Kidney epithelial cell (primary cell): Measurements from ENCODE around the gene UBAC1. TPM values are rescaled to one million over a fixed set of nuclear protein-coding genes. Genes with fewer than 3 reads are reported as not detected.

Source experiments
- DNase-seq: peaks from one replicate; pipeline ENCODE4 v3.0.0-alpha.2; 2010; ENCODE audit warnings: low read depth
- H3K27me3 ChIP-seq: 2 replicates; pipeline ENCODE4 v1.6.0; 2011; ENCODE audit warnings: low read length; ENCODE audit not compliant: control insufficient read depth, insufficient read depth
- H3K36me3 ChIP-seq: 2 replicates; pipeline ENCODE4 v1.5.1; 2011; ENCODE audit warnings: low read length; ENCODE audit not compliant: control insufficient read depth, insufficient read depth
- H3K4me3 ChIP-seq: 2 replicates; pipeline ENCODE4 v1.5.1; 2011; ENCODE audit warnings: low read depth, mild to moderate bottlenecking, control low read depth, low read length
- total RNA-seq: library from RNA; depleted of rRNA; stranded (reverse); fragments of >200 nt; gene quantifications from 2 replicates; pipeline ENCODE4 v1.2.3, GENCODE V29; 2015
- TF ChIP-seq, protein P1 (sequence below): IDR thresholded peaks from 2 replicates; pipeline ENCODE4 v1.5.1; 2011; ENCODE audit warnings: mild to moderate bottlenecking, moderate library complexity, low read length, control low read depth, inconsistent platforms; ENCODE audit not compliant: insufficient read depth, poor library complexity, severe bottlenecking

The UBAC1 gene
- total RNA-seq, 1 donor from 2014 or later = 42.6 TPM

DNA sequence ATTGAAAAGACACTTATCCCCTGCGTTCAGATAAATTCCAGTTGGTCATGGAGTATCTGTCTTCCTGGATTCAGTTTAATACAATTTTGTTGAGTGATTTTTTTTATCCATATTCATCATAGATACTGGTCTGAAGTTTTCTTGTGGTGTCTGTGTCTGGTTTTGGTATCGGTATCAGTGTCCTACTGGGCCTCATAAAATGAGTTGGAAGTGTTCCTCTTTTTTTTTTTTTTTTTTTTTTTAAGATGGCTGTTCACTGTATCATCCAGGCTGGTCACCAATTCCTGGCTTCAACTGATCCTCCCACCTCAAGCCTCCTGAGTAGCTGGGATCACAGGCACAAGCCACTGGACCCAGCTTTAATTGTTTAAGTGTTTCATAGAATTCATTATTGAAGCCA, 51.0 kb downstream of the UBAC1 start:
- DNase-seq = no peak
- no peaks in the 10 kb centered on the region for H3K27me3 ChIP-seq
- TF ChIP-seq, protein P1, sequence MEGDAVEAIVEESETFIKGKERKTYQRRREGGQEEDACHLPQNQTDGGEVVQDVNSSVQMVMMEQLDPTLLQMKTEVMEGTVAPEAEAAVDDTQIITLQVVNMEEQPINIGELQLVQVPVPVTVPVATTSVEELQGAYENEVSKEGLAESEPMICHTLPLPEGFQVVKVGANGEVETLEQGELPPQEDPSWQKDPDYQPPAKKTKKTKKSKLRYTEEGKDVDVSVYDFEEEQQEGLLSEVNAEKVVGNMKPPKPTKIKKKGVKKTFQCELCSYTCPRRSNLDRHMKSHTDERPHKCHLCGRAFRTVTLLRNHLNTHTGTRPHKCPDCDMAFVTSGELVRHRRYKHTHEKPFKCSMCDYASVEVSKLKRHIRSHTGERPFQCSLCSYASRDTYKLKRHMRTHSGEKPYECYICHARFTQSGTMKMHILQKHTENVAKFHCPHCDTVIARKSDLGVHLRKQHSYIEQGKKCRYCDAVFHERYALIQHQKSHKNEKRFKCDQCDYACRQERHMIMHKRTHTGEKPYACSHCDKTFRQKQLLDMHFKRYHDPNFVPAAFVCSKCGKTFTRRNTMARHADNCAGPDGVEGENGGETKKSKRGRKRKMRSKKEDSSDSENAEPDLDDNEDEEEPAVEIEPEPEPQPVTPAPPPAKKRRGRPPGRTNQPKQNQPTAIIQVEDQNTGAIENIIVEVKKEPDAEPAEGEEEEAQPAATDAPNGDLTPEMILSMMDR = no peak
- no peak overlapping the region for H3K4me3 ChIP-seq
- peaks cover 4% of the 10 kb centered on the region for H3K36me3 ChIP-seq

DNA sequence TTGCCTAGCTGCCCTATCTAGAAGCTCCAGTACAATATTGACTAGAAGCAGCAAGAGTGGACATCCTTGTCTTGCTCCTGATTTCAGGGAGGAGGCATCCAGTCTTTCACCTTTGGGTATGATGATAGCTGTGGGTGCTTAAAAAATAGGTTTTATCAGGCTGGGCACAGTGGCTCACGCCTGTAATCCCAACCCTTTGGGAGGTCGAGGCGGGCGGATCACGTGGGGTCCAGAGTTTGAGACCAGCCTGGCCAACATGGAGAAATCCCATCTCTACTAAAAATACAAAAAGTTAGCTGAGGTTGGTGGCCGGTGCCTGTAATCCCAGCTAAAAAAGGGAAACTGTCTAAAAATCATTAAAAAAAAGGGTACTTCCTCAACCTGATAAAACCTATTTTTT, 51.8 kb downstream of the UBAC1 start:
- Histone ChIP-seq H3K27me3 (no peaks in the 10 kb centered on the region), H3K36me3 (peaks cover 4% of the 10 kb centered on the region), H3K4me3 (no peak overlapping the region)
- TF ChIP-seq, protein P1 = no peak
- DNase-seq = no peak

DNA sequence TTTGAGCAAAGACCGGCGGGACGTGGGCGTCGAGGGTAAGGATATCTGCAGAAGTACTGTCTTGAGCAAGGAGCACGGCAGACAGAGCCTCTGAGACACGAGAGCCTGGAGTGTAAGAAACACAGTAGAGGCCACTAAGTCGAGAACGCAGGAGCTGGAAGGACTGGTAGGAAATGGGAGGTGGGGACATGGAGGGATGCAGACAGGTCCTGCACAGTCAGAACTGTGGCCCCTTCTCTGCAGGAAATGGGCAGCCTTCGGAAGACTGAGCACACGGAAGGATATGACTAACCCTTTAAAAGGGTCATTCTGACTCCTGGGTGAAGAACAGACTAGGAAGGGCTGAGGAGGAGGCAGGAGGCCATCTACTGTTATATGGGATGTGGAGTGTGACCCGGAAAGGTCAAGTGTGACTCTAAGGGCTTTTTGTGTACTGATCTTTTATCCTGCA, 52.4 kb downstream of the UBAC1 start:
- peaks cover 4% of the 10 kb centered on the region for H3K36me3 ChIP-seq
- TF ChIP-seq, protein P1 = no peak
- DNase-seq = no peak
- no peak overlapping the region for H3K4me3 ChIP-seq
- no peaks in the 10 kb centered on the region for H3K27me3 ChIP-seq

DNA sequence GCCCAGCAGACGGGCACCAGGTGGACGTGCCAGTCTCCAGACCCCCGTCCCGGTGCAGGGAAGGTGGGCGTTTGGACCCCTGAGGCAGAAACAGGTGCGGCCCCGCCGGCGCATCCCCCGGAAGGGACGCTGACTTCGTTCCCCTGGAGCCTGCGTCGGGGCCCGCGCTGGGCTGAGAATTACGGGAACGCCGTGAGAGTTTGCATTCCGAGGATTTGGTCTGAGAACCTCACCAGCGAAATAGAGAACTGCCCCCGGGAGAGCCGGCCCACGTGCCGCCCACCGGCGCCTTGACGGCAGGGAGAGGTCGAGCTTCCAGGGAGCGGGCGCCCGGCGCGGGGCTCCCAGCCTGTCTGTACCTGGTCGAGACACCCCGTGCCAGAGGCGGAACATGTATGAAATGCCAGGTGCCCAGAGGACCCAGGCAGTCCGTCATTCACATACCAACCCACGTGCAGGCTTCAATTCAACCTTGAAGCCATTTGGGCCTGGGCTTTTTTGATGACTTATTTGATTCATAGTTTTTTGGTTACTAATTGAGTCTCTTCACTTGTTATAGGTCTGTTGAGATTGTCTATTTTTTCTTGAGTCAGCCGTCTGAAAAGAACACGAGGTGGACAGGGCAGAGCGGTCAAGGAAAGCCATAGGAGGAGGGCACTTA, 53.0 kb downstream of the UBAC1 start:
- no peaks in the 10 kb centered on the region for H3K27me3 ChIP-seq
- peaks cover 4% of the 10 kb centered on the region for H3K36me3 ChIP-seq
- TF ChIP-seq, protein P1 = no peak
- DNase-seq = no peak
- H3K4me3 ChIP-seq = peak overlapping the region; percentile 70

DNA sequence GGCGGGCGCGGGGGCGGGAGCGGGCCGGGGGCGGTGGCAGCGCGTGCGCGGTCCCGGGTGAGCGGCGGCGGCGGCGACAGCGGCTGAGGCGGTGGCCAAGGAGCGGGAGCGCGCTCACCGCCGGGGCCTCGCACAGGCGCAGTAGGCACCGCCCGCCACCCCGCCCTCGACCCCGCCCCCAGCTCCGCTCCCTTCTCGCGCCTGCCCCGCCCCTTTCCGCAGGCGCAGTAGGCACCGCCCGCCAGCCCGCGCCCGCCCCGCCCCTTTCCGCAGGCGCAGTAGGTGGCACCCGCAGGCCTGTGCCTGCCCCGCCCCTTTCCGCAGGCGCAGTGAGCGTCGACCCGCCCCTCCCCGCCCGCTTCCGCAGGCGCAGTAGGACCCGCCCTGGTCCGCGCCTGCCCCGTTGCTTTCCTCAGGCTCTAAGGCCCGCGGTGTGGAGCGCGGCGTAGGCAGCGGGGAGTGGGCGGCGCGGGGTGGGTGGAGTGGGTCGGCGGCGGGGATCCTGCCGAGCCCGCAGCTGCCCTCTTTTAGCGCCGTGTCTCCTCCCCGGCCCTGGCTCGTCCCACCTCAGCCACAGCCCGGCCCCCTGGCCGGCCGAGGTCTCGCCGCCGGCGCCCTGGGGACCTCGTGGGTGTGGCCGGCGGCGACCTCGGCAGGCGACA, 53.6 kb downstream of the UBAC1 start, which contains the start of gene CAMSAP1:
Gene CAMSAP1 (minus strand): TSS at position 116 of the 662 bp plus-strand sequence. CDS start 387 bp downstream, outside the sequence.
- H3K36me3 ChIP-seq = peaks cover 2% of the 10 kb centered on the region
- peak within 1 kb of the TSS; percentile 70 for H3K4me3 ChIP-seq
- TF ChIP-seq, protein P1 = no peak
- H3K27me3 ChIP-seq = no peaks in the 10 kb centered on the region
- no peak for DNase-seq
